D721Med (cell line): ENCODE measurements around the gene PHLDB3.
A peak's percentile ranks its signal among the peaks of the same experiment; 100 is the strongest.
"Not testable (repeated sequence)": the region's sequence is repeated elsewhere in the genome, so short reads cannot be mapped to it uniquely, and the experiment has no call there.

Experiments used
- DNase-seq: peaks from one replicate; pipeline ENCODE4 v3.0.0; 2011; ENCODE audit warnings: low spot score; ENCODE audit not compliant: insufficient read length
- FAIRE-seq: peaks from 2 replicates; lab custom pipeline; 2011; peaks lifted over from hg19 to GRCh38; lab: Jason Lieb, UNC
- CTCF ChIP-seq: IDR thresholded peaks from 2 replicates; pipeline ENCODE4 v1.5.1; 2012; ENCODE audit warnings: mild to moderate bottlenecking, control low read depth; ENCODE audit not compliant: insufficient read depth; ENCODE audit errors: missing control alignments

Gene PHLDB3

GRCh38 chr19:43452582-43452981 lies 52.0 kb downstream of the PHLDB3 start:
- TF ChIP-seq CTCF: no peak
- DNase-seq: no peak

GRCh38 chr19:43450545-43450997 lies 54.0 kb downstream of the PHLDB3 start:
- FAIRE-seq: no peak
- no peak for DNase-seq
- TF ChIP-seq CTCF: no peak

More at GRCh38 chr19:43452582-43452981, 52.0 kb downstream of the PHLDB3 start:
- FAIRE-seq: no peak

- DNase-seq: no peak
- no peak for TF ChIP-seq CTCF
- FAIRE-seq: no peak
Measured at GRCh38 chr19:43447655-43448054, 56.9 kb downstream of the PHLDB3 start.

GRCh38 chr19:43446746-43447489 lies 57.6 kb downstream of the PHLDB3 start:
- peak; percentile 95 for TF ChIP-seq CTCF
- FAIRE-seq (no peak), DNase-seq (peak; percentile 51)

GRCh38 chr19:43445426-43445825 lies 59.1 kb downstream of the PHLDB3 start:
- TF ChIP-seq CTCF: no peak
- no peak for FAIRE-seq
- DNase-seq: no peak

- no peak for FAIRE-seq
- DNase-seq: no peak
- TF ChIP-seq CTCF: no peak
Measured at GRCh38 chr19:43444531-43445287, 59.8 kb downstream of the PHLDB3 start.

- FAIRE-seq, DNase-seq: not testable (repeated sequence)
Measured at GRCh38 chr19:43444091-43444490, 60.5 kb downstream of the PHLDB3 start.
